Ovary (tissue), 3 donors: ENCODE results near the gene PARD3.

ENCODE experiments used
- CTCF ChIP-seq, 3 donors: fragments of 450-650 bp in 2 of 3; fragments of 200-600 bp in 1 of 3; IDR thresholded peaks; one replicate each; pipeline versions ENCODE4 v1.5.1 to v1.8.0; 2016 to 2022; ENCODE audit warnings: antibody characterized with exemption in 3 of 3, mild to moderate bottlenecking in 1 of 3
- POLR2A ChIP-seq: fragments of 450-650 bp; IDR thresholded peaks from one replicate; pipeline ENCODE4 v1.6.1; 2017; ENCODE audit warnings: antibody characterized with exemption, mild to moderate bottlenecking, moderate library complexity
- donor health status: DM: no; HTN: no; CAD: no.

- TF ChIP-seq CTCF (IDR thresholded peaks at IDR 0.05) (no peak), POLR2A (no peak)
Observed at GRCh38 chr10:34553747-34554146, 261.3 kb downstream of the PARD3 start.
